NCI-H226 (cell line): Measurements from ENCODE around the gene AIG1.

Experiments
- DNase-seq: peaks from one replicate; pipeline ENCODE4 v3.0.0-alpha.2; 2015

AIG1 gene

DNA sequence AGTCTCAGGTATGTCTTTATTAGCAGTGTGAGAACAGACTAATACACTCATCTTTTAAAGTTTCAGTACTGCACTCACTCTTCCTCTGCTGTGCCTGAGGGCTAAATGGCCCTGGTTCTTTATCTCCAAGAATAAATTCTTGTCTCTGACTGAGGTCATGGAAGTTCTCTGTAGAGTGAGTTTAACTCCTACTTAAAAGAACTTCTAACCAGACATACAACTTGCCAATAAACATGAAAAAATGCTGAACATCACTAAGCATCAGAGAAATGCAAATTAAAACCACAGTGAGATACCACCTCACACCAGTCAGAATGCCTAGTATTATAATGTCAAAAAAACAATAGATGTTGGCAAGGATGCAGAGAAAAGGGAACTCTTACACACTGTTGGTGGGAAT, 316.2 kb downstream of the AIG1 start:
- peak; percentile 69 for DNase-seq

DNA sequence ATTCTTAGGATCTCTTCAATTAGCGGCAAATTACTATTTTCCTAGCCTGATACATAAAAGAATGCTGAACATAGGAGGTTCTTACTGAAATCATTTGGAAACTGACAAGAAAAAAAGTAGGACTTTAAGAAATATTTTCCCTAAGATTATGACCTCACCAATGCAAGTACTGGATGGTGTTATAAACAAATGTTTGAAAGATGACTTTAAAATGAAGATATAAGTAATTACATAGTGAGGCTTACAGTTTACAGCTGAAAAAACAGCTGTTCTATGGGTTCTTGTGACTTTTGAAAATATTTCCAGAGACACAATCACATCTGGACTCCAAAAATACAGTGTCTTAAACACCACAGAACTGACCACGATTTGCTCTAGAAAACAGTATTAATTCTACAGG, 324.9 kb downstream of the AIG1 start:
- no peak for DNase-seq

- no peak for DNase-seq
Measured at GRCh38 chr6:143390278-143390677, 329.6 kb downstream of the AIG1 start.
